ENCODE results near the gene P3H3. TPM values are rescaled to one million over a fixed set of nuclear protein-coding genes. Genes with fewer than 3 reads are reported as not detected.

Gene P3H3
- total RNA-seq, 1 experiment from 2014 or later, result 25.6 TPM

- Mint-ChIP-seq H3K36me3 (ENCODE audit: insufficient read depth, unreplicated experiment) (no peaks in the 10 kb centered on the region), H3K4me3 (ENCODE audit: unreplicated experiment) (no peak overlapping the region)
- POLR2A ChIA-PET, result interaction anchor here (1.2 kb wide), 1 partner anchor 66 kb away, joined by 3 read pairs; the partner anchor contains the start of gene MLF2
These were observed 9.6 kb upstream of the P3H3 start for GRCh38 chr12:6818645-6819044.

GRCh38 chr12:6819106-6820030 is 8.8 kb upstream of the P3H3 start:
- no TSS peak for BruUV-seq (replicated peaks)
- Mint-ChIP-seq H3K4me3 (ENCODE audit: unreplicated experiment) (no peak overlapping the region), H3K9me3 (ENCODE audit: unreplicated experiment) (no peaks in the 10 kb centered on the region), H3K4me1 (ENCODE audit: low read depth, unreplicated experiment) (no peaks in the 10 kb centered on the region), H3K27me3 (ENCODE audit: insufficient read depth, unreplicated experiment) (peaks cover 8% of the 10 kb centered on the region), H3K27ac (ENCODE audit: unreplicated experiment) (no peak overlapping the region), H3K36me3 (ENCODE audit: insufficient read depth, unreplicated experiment) (no peaks in the 10 kb centered on the region)
- TF ChIP-seq CTCF (IDR thresholded peaks at IDR 0.05; ENCODE audit: insufficient read depth in 1 of 2, low read depth in 1 of 2, low read length in 1 of 2, severe bottlenecking in 1 of 2, unreplicated experiment in 1 of 2), result no peak
- POLR2A ChIA-PET, result no interaction called here
- intact Hi-C loops (cut with micrococcal nuclease; ENCODE audit: unreplicated experiment), result no loop called here
- Histone ChIP-seq H3K4me1 (peaks cover 9% of the 10 kb centered on the region), H3K27me3 (replicated peaks; ENCODE audit: control insufficient read depth, insufficient read depth, low read length) (no peaks in the 10 kb centered on the region), H3K36me3 (ENCODE audit: control insufficient read depth, insufficient read depth, low read length) (no peaks in the 10 kb centered on the region), H3K4me3 (ENCODE audit: low read depth, low read length) (no peak overlapping the region), H3K9me3 (no peaks in the 10 kb centered on the region)
- no peak for DNase-seq
- CTCF ChIA-PET, result interaction anchor here (0.6 kb wide), 1 partner anchor 95 kb away, joined by 3 read pairs; no protein-coding TSS in a partner anchor

More at GRCh38 chr12:6818645-6819044, 9.6 kb upstream of the P3H3 start:
- Mint-ChIP-seq H3K27me3 (ENCODE audit: insufficient read depth, unreplicated experiment) (peaks cover 8% of the 10 kb centered on the region), H3K9me3 (ENCODE audit: unreplicated experiment) (no peaks in the 10 kb centered on the region), H3K4me1 (ENCODE audit: low read depth, unreplicated experiment) (no peaks in the 10 kb centered on the region), H3K27ac (ENCODE audit: unreplicated experiment) (no peak overlapping the region)
- no peak for TF ChIP-seq CTCF (IDR thresholded peaks at IDR 0.05; ENCODE audit: insufficient read depth in 1 of 2, low read depth in 1 of 2, low read length in 1 of 2, severe bottlenecking in 1 of 2, unreplicated experiment in 1 of 2)
- peaks cover 9% of the 10 kb centered on the region for H3K4me1 ChIP-seq
- no peaks in the 10 kb centered on the region for H3K27me3 ChIP-seq (replicated peaks; ENCODE audit: control insufficient read depth, insufficient read depth, low read length)
- H3K9me3 ChIP-seq, result no peaks in the 10 kb centered on the region
- H3K4me3 ChIP-seq (ENCODE audit: low read depth, low read length), result no peak overlapping the region
- DNase-seq, result no peak
- no TSS peak for BruUV-seq (replicated peaks)
- CTCF ChIA-PET, result no interaction called here
- no peaks in the 10 kb centered on the region for H3K36me3 ChIP-seq (ENCODE audit: control insufficient read depth, insufficient read depth, low read length)
- intact Hi-C loops (cut with micrococcal nuclease; ENCODE audit: unreplicated experiment), result no loop called here

GRCh38 chr12:6820166-6820565 is 8.0 kb upstream of the P3H3 start:
- Histone ChIP-seq H3K27me3 (replicated peaks; ENCODE audit: control insufficient read depth, insufficient read depth, low read length) (no peaks in the 10 kb centered on the region), H3K36me3 (ENCODE audit: control insufficient read depth, insufficient read depth, low read length) (no peaks in the 10 kb centered on the region), H3K4me1 (peaks cover 9% of the 10 kb centered on the region), H3K9me3 (no peaks in the 10 kb centered on the region), H3K4me3 (ENCODE audit: low read depth, low read length) (no peak overlapping the region)
- no peaks in the 10 kb centered on the region for H3K4me1 Mint-ChIP-seq (ENCODE audit: low read depth, unreplicated experiment)
- BruUV-seq (replicated peaks), result no TSS peak
- no peak for TF ChIP-seq CTCF (IDR thresholded peaks at IDR 0.05; ENCODE audit: insufficient read depth in 1 of 2, low read depth in 1 of 2, low read length in 1 of 2, severe bottlenecking in 1 of 2, unreplicated experiment in 1 of 2)
- intact Hi-C loops (cut with micrococcal nuclease; ENCODE audit: unreplicated experiment), result no loop called here
- POLR2A ChIA-PET, result no interaction called here
- H3K27me3 Mint-ChIP-seq (ENCODE audit: insufficient read depth, unreplicated experiment), result peaks cover 14% of the 10 kb centered on the region
- H3K36me3 Mint-ChIP-seq (ENCODE audit: insufficient read depth, unreplicated experiment), result no peaks in the 10 kb centered on the region
- H3K4me3 Mint-ChIP-seq (ENCODE audit: unreplicated experiment), result no peak overlapping the region
- H3K27ac Mint-ChIP-seq (ENCODE audit: unreplicated experiment), result no peak overlapping the region
- no peaks in the 10 kb centered on the region for H3K9me3 Mint-ChIP-seq (ENCODE audit: unreplicated experiment)
- no peak for DNase-seq
- CTCF ChIA-PET, result interaction anchor here (0.6 to 0.8 kb wide), 2 partner anchors 66 to 263 kb away, joined by 3 to 4 read pairs; no protein-coding TSS in a partner anchor
